H1 (cell line): ENCODE data around the gene ANKRD26. TPM values are rescaled to one million over a fixed set of nuclear protein-coding genes. Genes with fewer than 3 reads are reported as not detected.

Experiments
- CTCF ChIA-PET: fragments of 300-600 bp; sonication (Branson Sonifier 250); formaldehyde crosslinking; loops from one replicate; lab custom pipeline; 2021; ENCODE audit not compliant: partially characterized antibody; lab: Charles Lee
- POLR2A ChIA-PET: fragments of 300-600 bp; sonication (Branson Sonifier 250); formaldehyde crosslinking; loops from one replicate; lab custom pipeline; 2021; ENCODE audit warnings: inconsistent platforms; ENCODE audit not compliant: partially characterized antibody; lab: Charles Lee
- DNase-seq, 2 experiments: peaks; one replicate each; pipeline versions ENCODE4 v3.0.0 to v3.0.0-alpha.2; 2010 to 2022; ENCODE audit warnings: low spot score in 2 of 2, low read depth in 1 of 2, mixed read lengths in 1 of 2
- FAIRE-seq: peaks from 2 replicates; lab custom pipeline; 2011; peaks lifted over from hg19 to GRCh38; lab: Jason Lieb, UNC
- H2AFZ ChIP-seq: 2 replicates; pipeline ENCODE4 v1.8.1; 2012; ENCODE audit warnings: low read length, inconsistent platforms
- H2AK5ac ChIP-seq: 2 replicates; pipeline ENCODE4 v1.6.1; 2013; ENCODE audit warnings: low read depth, low read length
- H2BK120ac ChIP-seq: replicated peaks from 2 replicates; pipeline ENCODE3; 2013; ENCODE audit warnings: low read depth, low read length, inconsistent platforms
- H2BK12ac ChIP-seq: 2 replicates; pipeline ENCODE4 v1.6.1; 2013; ENCODE audit warnings: low read depth, low read length
- H2BK15ac ChIP-seq: 2 replicates; pipeline ENCODE4 v1.6.1; 2013; ENCODE audit warnings: low read length
- H2BK20ac ChIP-seq: 2 replicates; pipeline ENCODE4 v1.6.1; 2013; ENCODE audit warnings: low read length
- H2BK5ac ChIP-seq: 2 replicates; pipeline ENCODE4 v1.6.1; 2013; ENCODE audit warnings: low read depth, low read length
- H3K14ac ChIP-seq: 2 replicates; pipeline ENCODE4 v1.6.1; 2013; ENCODE audit warnings: inconsistent platforms; ENCODE audit not compliant: insufficient read length
- H3K18ac ChIP-seq: 2 replicates; pipeline ENCODE4 v1.6.1; 2013; ENCODE audit warnings: low read length; ENCODE audit errors: extremely low read depth
- H3K23ac ChIP-seq: 2 replicates; pipeline ENCODE4 v1.6.1; 2013; ENCODE audit warnings: inconsistent platforms; ENCODE audit not compliant: insufficient read length
- H3K23me2 ChIP-seq: 2 replicates; pipeline ENCODE4 v1.6.1; 2013; ENCODE audit warnings: low read depth, low read length
- H3K27ac ChIP-seq: 2 replicates; pipeline ENCODE4 v1.6.1; 2011; ENCODE audit warnings: low read depth, low read length, inconsistent platforms
- H3K27me3 ChIP-seq, 4 experiments: replicated peaks in 1 of 4; 1 replicate in 1 of 4; 2 replicates in 3 of 4; pipeline versions ENCODE4 v1.6.1 to v1.8.1; 2011 to 2013; ENCODE audit warnings: low read length in 3 of 4, mild to moderate bottlenecking in 3 of 4, inconsistent platforms in 2 of 4, mixed read lengths in 2 of 4, moderate library complexity in 1 of 4; ENCODE audit not compliant: control insufficient read depth in 3 of 4, insufficient read depth in 3 of 4; ENCODE audit errors: extremely low read depth in 1 of 4
- H3K36me3 ChIP-seq, 4 experiments: 2 replicates each; pipeline versions ENCODE4 v1.6.1 to v1.8.1; 2011 to 2013; ENCODE audit warnings: mild to moderate bottlenecking in 4 of 4, low read length in 3 of 4, moderate library complexity in 2 of 4, control low read depth in 1 of 4, inconsistent platforms in 1 of 4; ENCODE audit not compliant: insufficient read depth in 4 of 4, control insufficient read depth in 2 of 4
- H3K4ac ChIP-seq: replicated peaks from 2 replicates; pipeline ENCODE3; 2013; ENCODE audit warnings: low read length, low read depth, mixed read lengths, inconsistent platforms; ENCODE audit not compliant: insufficient read length
- H3K4me1 ChIP-seq, 4 experiments: replicated peaks in 1 of 4; 1 replicate in 1 of 4; 2 replicates in 3 of 4; pipeline versions ENCODE4 v1.6.1 to v1.8.1; 2011 to 2013; ENCODE audit warnings: low read length in 3 of 4, inconsistent platforms in 2 of 4, mixed read lengths in 1 of 4; ENCODE audit not compliant: insufficient read depth in 4 of 4, control insufficient read depth in 3 of 4
- H3K4me2 ChIP-seq, 2 experiments: 2 replicates each; pipeline versions ENCODE4 v1.6.1 to v1.8.1; 2011 to 2013; ENCODE audit warnings: low read depth in 2 of 2, low read length in 2 of 2, control low read depth in 1 of 2, inconsistent platforms in 1 of 2, mild to moderate bottlenecking in 1 of 2; ENCODE audit not compliant: insufficient read depth in 1 of 2
- H3K4me3 ChIP-seq, 4 experiments: fragments of 200-600, 300-600 bp in 1 of 4; sonication (generic), shearing (Covaris generic), sonication (Bioruptor Twin) in 1 of 4; 2 replicates each; pipeline versions ENCODE4 v1.5.1 to v1.8.1; 2011 to 2016; ENCODE audit warnings: low read length in 4 of 4, low read depth in 3 of 4, control low read depth in 2 of 4, inconsistent platforms in 2 of 4, mild to moderate bottlenecking in 2 of 4, mixed read lengths in 1 of 4, moderate library complexity in 1 of 4; ENCODE audit not compliant: insufficient read depth in 2 of 4; ENCODE audit errors: extremely low read depth in 1 of 4
- H3K56ac ChIP-seq: replicated peaks from 2 replicates; pipeline ENCODE3; 2013; ENCODE audit warnings: low read depth, mild to moderate bottlenecking, mixed read lengths, low read length, inconsistent platforms; ENCODE audit not compliant: insufficient read length
- H3K79me1 ChIP-seq: 2 replicates; pipeline ENCODE4 v1.6.1; 2013; ENCODE audit warnings: low read depth, low read length, control low read depth
- H3K79me2 ChIP-seq, 2 experiments: 2 replicates each; pipeline versions ENCODE4 v1.6.1 to v1.8.1; 2012 to 2013; ENCODE audit warnings: low read length in 2 of 2, mild to moderate bottlenecking in 2 of 2, inconsistent platforms in 1 of 2; ENCODE audit not compliant: insufficient read depth in 2 of 2, control insufficient read depth in 1 of 2
- H3K9ac ChIP-seq, 4 experiments: replicated peaks in 1 of 4; 1 replicate in 1 of 4; 2 replicates in 3 of 4; pipeline versions ENCODE4 v1.6.1 to v1.8.1; 2011 to 2013; ENCODE audit warnings: low read depth in 3 of 4, low read length in 3 of 4, control low read depth in 2 of 4, mild to moderate bottlenecking in 2 of 4, moderate library complexity in 2 of 4, inconsistent platforms in 1 of 4; ENCODE audit errors: extremely low read depth in 1 of 4
- H3K9me3 ChIP-seq, 2 experiments: 2 replicates each; pipeline versions ENCODE4 v1.6.1 to v1.8.1; 2012 to 2013; ENCODE audit warnings: mild to moderate bottlenecking in 2 of 2, moderate library complexity in 2 of 2, control low read depth in 1 of 2, inconsistent platforms in 1 of 2, low read depth in 1 of 2, low read length in 1 of 2, mixed read lengths in 1 of 2; ENCODE audit not compliant: insufficient read depth in 2 of 2
- H4K20me1 ChIP-seq, 2 experiments: replicated peaks in 1 of 2; 2 replicates each; pipeline versions ENCODE3 to v1.8.1; 2011 to 2013; ENCODE audit warnings: inconsistent platforms in 2 of 2, low read length in 2 of 2, mild to moderate bottlenecking in 1 of 2; ENCODE audit not compliant: insufficient read depth in 2 of 2, control insufficient read depth in 1 of 2
- H4K5ac ChIP-seq: 2 replicates; pipeline ENCODE4 v1.6.1; 2013; ENCODE audit warnings: low read length, low read depth, mixed read lengths, inconsistent platforms; ENCODE audit not compliant: insufficient read length
- H4K8ac ChIP-seq: 2 replicates; pipeline ENCODE4 v1.8.0; 2013; ENCODE audit warnings: mild to moderate bottlenecking, moderate library complexity, low read length, inconsistent platforms; ENCODE audit not compliant: insufficient read depth; ENCODE audit errors: extremely low read depth
- H4K91ac ChIP-seq: replicated peaks from 2 replicates; pipeline ENCODE3; 2013; ENCODE audit warnings: low read length, mixed read lengths, inconsistent platforms; ENCODE audit not compliant: insufficient read length
- BACH1 ChIP-seq: IDR thresholded peaks from 2 replicates; pipeline ENCODE4 v1.6.1; 2012; ENCODE audit warnings: low read length, improper control_type of control experiment
- CBX5 ChIP-seq: fragments of 300-800, 300-1000 bp; sonication (generic); IDR thresholded peaks from 2 replicates; pipeline ENCODE4 v1.7.1; 2016; ENCODE audit warnings: antibody characterized with exemption, low read length, low read depth
- E2F6 ChIP-seq: IDR thresholded peaks from 2 replicates; pipeline ENCODE4 v1.6.1; 2012; ENCODE audit warnings: inconsistent platforms
- HDAC6 ChIP-seq: IDR thresholded peaks from one replicate; pipeline ENCODE4 v1.7.1; 2012; ENCODE audit warnings: low read depth, mild to moderate bottlenecking, inconsistent platforms, low read length, moderate library complexity
- JUN ChIP-seq: IDR thresholded peaks from 2 replicates; pipeline ENCODE4 v1.6.1; 2011; ENCODE audit warnings: low read depth, mild to moderate bottlenecking, improper control_type of control experiment, low read length
- NANOG ChIP-seq: IDR thresholded peaks from 2 replicates; pipeline ENCODE4 v1.6.1; 2011; ENCODE audit warnings: low read length, low read depth, mild to moderate bottlenecking, inconsistent platforms; ENCODE audit not compliant: insufficient read depth, poor library complexity, severe bottlenecking
- RAD21 ChIP-seq, 2 experiments: IDR thresholded peaks in 1 of 2; conservative IDR thresholded peaks in 1 of 2; 2 replicates each; pipeline ENCODE4 v1.6.1; 2011; ENCODE audit warnings: low read depth in 2 of 2, low read length in 2 of 2, improper control_type of control experiment in 1 of 2, inconsistent platforms in 1 of 2, mild to moderate bottlenecking in 1 of 2, moderate library complexity in 1 of 2
- SIN3A ChIP-seq, 2 experiments: IDR thresholded peaks in 1 of 2; conservative IDR thresholded peaks in 1 of 2; 2 replicates each; pipeline ENCODE4 v1.6.1; 2011 to 2012; ENCODE audit warnings: low read length in 2 of 2, improper control_type of control experiment in 1 of 2, low read depth in 1 of 2, mild to moderate bottlenecking in 1 of 2
- SIRT6 ChIP-seq: IDR thresholded peaks from one replicate; pipeline ENCODE4 v1.7.1; 2012; ENCODE audit warnings: low read length, inconsistent platforms
- SP1 ChIP-seq: IDR thresholded peaks from 2 replicates; pipeline ENCODE4 v1.6.1; 2011; ENCODE audit warnings: low read depth, low read length
- SRF ChIP-seq: IDR thresholded peaks from 2 replicates; pipeline ENCODE4 v1.6.1; 2011; ENCODE audit warnings: mild to moderate bottlenecking, low read depth, low read length, moderate library complexity
- TAF7 ChIP-seq: optimal IDR thresholded peaks from 2 replicates; pipeline ENCODE3; 2011; ENCODE audit warnings: low read depth, mild to moderate bottlenecking, inconsistent platforms, low read length, moderate library complexity, borderline replicate concordance
- TBP ChIP-seq: IDR thresholded peaks from 2 replicates; pipeline ENCODE4 v1.6.1; 2011; ENCODE audit warnings: low read depth, low read length, improper control_type of control experiment
- WGBS, 2 experiments: shearing (Covaris generic) in 1 of 2; methylation state at CpG; one replicate each; pipeline versions ENCODE4 v1.1.6 to v1.1.7; 2013 to 2015; ENCODE audit warnings: low lambda C conversion rate in 2 of 2, mixed read lengths in 2 of 2, inconsistent platforms in 1 of 2, low coverage in 1 of 2, missing lambda C conversion rate in 1 of 2; ENCODE audit not compliant: insufficient replicate concordance in 2 of 2, insufficient coverage in 1 of 2, insufficient read length in 1 of 2; ENCODE audit errors: extremely low coverage in 1 of 2, missing lambda C conversion rate in 1 of 2; 5-methylcytosine and 5-hydroxymethylcytosine counted together
- polyA plus RNA-seq, 7 experiments: library from polyadenylated mRNA; depleted of rRNA in 3 of 7; stranded (reverse) in 5 of 7; unstranded in 2 of 7; fragments of >200 nt in 5 of 7; fragments of 200-250 nt in 2 of 7; gene quantifications; 1 replicate in 5 of 7; 2 replicates in 1 of 7; 4 replicates in 1 of 7; pipeline versions ENCODE4 v1.2.1 to v1.2.3, GENCODE V29; 2011 to 2013; ENCODE audit warnings: missing spikeins in 2 of 7, mixed read lengths in 2 of 7
- total RNA-seq: library from RNA; stranded (reverse); fragmentation: NEBNext Ultra II Directional; extraction: Animal tissue kit (Norgen Biotek cat#: 25700); gene quantifications from 2 replicates; pipeline ENCODE4 v1.2.1, GENCODE V29; 2021

The ANKRD26 gene
- total and polyA plus RNA-seq, 2 of the 8 experiments (the other 6 are each of a cell fraction or from before 2014, with no cell fraction given): 1.3 to 8.8 TPM

DNA sequence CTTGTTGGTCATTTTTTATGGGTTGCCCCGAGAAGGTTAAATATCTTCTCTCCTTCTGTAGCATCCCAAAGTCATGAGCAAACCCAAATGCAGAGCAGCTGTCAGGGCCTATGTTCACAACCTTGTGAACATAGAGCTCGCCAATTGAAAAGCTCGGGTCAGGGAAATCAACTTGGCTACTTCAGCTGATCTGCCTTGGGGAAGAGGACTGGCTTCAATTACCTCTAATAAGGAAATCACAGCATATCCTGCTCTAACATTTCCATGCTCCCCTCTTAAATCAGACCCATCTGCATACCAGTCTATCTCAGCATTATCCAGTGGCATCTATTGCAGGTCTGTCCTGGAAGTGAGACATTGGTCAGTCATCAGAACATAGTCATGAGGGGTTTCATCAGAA, 105.6 kb downstream of the ANKRD26 start:
- Histone ChIP-seq H2AFZ (no peak overlapping the region), H4K8ac (no peak overlapping the region), H3K27ac (no peak overlapping the region), H3K18ac (no peak overlapping the region), H3K56ac (no peak overlapping the region), H3K23me2 (no peaks in the 10 kb centered on the region), H2BK12ac (no peak overlapping the region), H2AK5ac (no peak overlapping the region), H3K27me3 (no peaks in the 10 kb centered on the region), H2BK5ac (no peak overlapping the region), H2BK20ac (no peak overlapping the region), H3K79me2 (no peaks in the 10 kb centered on the region), H3K4me3 (no peak overlapping the region), H4K20me1 (no peaks in the 10 kb centered on the region), H2BK15ac (no peak overlapping the region), H3K14ac (no peak overlapping the region), H3K23ac (no peak overlapping the region), H3K79me1 (no peaks in the 10 kb centered on the region), H3K36me3 (peaks cover 0 to 14% (median 5%) of the 10 kb centered on the region in 4 experiments; a peak in 3 of 8 replicates), H3K9me3 (peaks cover 9 to 14% of the 10 kb centered on the region in 2 experiments; a peak in 2 of 4 replicates), H4K5ac (no peak overlapping the region), H4K91ac (no peak overlapping the region), H3K9ac (no peak overlapping the region), H3K4ac (no peak overlapping the region), H3K4me2 (no peak overlapping the region), H3K4me1 (no peaks in the 10 kb centered on the region), H2BK120ac (no peak overlapping the region)
- ChIA-PET CTCF (interaction anchor here (1.3 kb wide), 1 partner anchor 27 kb away, joined by 4 read pairs; no protein-coding TSS in a partner anchor), POLR2A (no interaction called here)
- TF ChIP-seq CBX5 (no peak), SRF (no peak), HDAC6 (no peak), TBP (no peak), SIN3A (conservative IDR thresholded peaks at IDR 0.05 in 1 of 2, IDR thresholded peaks at IDR 0.05 in 1 of 2; ENCODE audit: low read depth in 1 of 2, low read length in 2 of 2) (no peak), BACH1 (no peak), JUN (no peak), RAD21 (IDR thresholded peaks at IDR 0.05 in 1 of 2, conservative IDR thresholded peaks at IDR 0.05 in 1 of 2; ENCODE audit: low read depth in 2 of 2, low read length in 2 of 2) (no peak), E2F6 (no peak), TAF7 (no peak), SP1 (no peak), SIRT6 (no peak), NANOG (no peak)
- DNase-seq: no peak
- 95% methylated on average over 3 of the region's 3 CpGs; no CpG with 5 or more reads in 1 of the 2 experiments for WGBS, 2 experiments
- FAIRE-seq: no peak
